ENCODE measurements around the gene MSRB1. TPM values are rescaled to one million over a fixed set of nuclear protein-coding genes. Genes with fewer than 3 reads are reported as not detected.

The MSRB1 gene
- total and polyA plus RNA-seq, 9 of the 15 experiments (the other 6 are each of a cell fraction or from before 2014, with no cell fraction given): 5.4 to 33.7 (median 25.7) TPM

DNA sequence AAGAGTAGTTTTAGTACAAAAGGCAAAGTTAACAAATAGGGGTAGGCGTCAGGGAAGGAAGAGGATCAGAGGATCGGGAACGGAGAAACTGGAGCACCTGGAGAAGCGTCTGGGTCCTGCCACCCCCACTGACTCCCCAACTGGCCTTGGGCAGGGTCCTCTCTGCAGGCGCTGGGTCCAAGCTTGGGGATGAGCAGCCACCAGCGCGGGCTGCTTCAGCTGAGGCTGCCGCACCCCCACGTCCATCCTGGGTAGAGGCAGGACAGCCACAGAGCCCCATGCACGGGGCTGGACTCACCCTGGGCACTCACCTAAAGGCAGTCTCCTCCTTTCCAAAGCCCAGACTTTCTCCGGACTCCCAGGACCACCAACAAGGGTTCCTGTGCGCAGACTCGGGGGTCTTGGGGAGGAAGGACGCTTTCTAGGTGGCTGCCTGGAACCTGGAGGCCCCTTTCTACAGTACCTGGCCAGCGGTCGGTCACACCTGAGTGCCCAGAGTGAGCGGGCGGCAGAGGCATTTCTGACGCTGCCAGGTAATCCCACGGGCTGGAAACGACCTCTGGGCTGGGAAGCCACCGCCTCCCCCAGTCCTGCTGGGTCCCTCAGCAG, 25.8 kb downstream of the MSRB1 start (continued):
- TF ChIP-seq BCLAF1 (IDR thresholded peaks at IDR 0.05; ENCODE audit: borderline replicate concordance in 1 of 2, control insufficient read depth in 1 of 2, low read depth in 2 of 2, low read length in 1 of 2): no peak

DNA sequence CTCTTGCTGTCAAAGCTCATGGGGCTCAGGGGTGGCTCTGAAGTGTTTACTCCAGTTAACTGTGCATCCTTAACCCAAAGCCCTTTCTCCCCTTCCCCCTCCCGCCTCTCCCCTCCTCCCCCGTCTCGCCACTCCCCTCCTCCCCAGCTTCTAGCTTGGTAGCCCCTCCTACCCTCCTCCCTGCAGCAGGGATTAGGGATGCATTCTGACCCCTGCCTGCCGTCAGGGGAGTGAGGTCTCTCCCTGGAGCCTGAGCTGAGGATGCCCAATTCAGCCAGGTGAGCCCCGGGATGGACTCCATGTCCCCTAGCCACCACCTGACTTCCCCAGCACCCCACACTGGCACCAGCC, 26.4 kb downstream of the MSRB1 start:
- H3K9me3 ChIP-seq (replicated peaks; ENCODE audit: control insufficient read depth, insufficient read depth, low read depth, low read length): no peaks in the 10 kb centered on the region
- CTCF ChIA-PET (ENCODE audit: low intra/inter-chr PET ratio): no interaction called here
- in situ Hi-C loops (cut with MboI) (no loop called here), intact Hi-C loops (cut with micrococcal nuclease) (no loop called here)
- H3K4me1 ChIP-seq (replicated peaks in 1 of 2; ENCODE audit: control insufficient read depth in 2 of 2, insufficient read depth in 2 of 2, low read length in 2 of 2): peaks cover 6 to 71% of the 10 kb centered on the region in 2 experiments; a peak in 4 of 5 replicates
- no TSS peak for BruUV-seq (replicated peaks)
- FAIRE-seq (no peak), ATAC-seq (no peak), DNase-seq (ENCODE audit: extremely low read depth in 1 of 4, low spot score in 3 of 4) (no peak)
- WGBS (ENCODE audit: insufficient coverage, low coverage, missing lambda C conversion rate): 0% methylated on average over 2 of the region's 5 CpGs
- H4K20me1 ChIP-seq (replicated peaks; ENCODE audit: control insufficient read depth, insufficient read depth, low read length): 0 out of 2 replicates have a peak, but pooled peaks cover 11% of the 10 kb centered on the region
- no peak overlapping the region for H3K4me3 ChIP-seq
- H3K4me2 ChIP-seq (ENCODE audit: insufficient read depth, low read length): no peak overlapping the region
- no peaks in the 10 kb centered on the region for H3K36me3 ChIP-seq (ENCODE audit: control insufficient read depth, insufficient read depth, low read length)
- H2AFZ ChIP-seq (ENCODE audit: low read depth, low read length): no peak overlapping the region
- no peaks in the 10 kb centered on the region for H3K9me1 ChIP-seq (ENCODE audit: control insufficient read depth, insufficient read depth, low read length)
- no peak overlapping the region for H3K9ac ChIP-seq (ENCODE audit: insufficient read depth in 1 of 2, low read depth in 2 of 2, low read length in 2 of 2)
- no peak overlapping the region for H3K27ac ChIP-seq (ENCODE audit: extremely low read depth, low read depth, low read length)
- POLR2A ChIA-PET: interaction anchor here (0.5 to 1.4 kb wide), 4 partner anchors 31 to 343 kb away, joined by 3 to 4 read pairs (median 3); partner anchors contain the start of genes MEIOB and RPS2
- H3K27me3 ChIP-seq (ENCODE audit: control insufficient read depth in 2 of 2, insufficient read depth in 2 of 2, low read length in 2 of 2): peaks cover 22 to 49% of the 10 kb centered on the region in 2 experiments; a peak in 4 of 5 replicates
- H3K79me2 ChIP-seq (ENCODE audit: control insufficient read depth, insufficient read depth, low read length): no peaks in the 10 kb centered on the region
- TF ChIP-seq SMAD4 (CRISPR knock-in tag; conservative IDR thresholded peaks at IDR 0.05) (no peak), CBFA2T3 (IDR thresholded peaks at IDR 0.05) (no peak), E4F1 (CRISPR knock-in tag; IDR thresholded peaks at IDR 0.05; ENCODE audit: borderline replicate concordance) (no peak), NR1H2 (CRISPR knock-in tag; IDR thresholded peaks at IDR 0.05) (no peak), BRD9 (IDR thresholded peaks at IDR 0.05; ENCODE audit: low read depth, partially characterized antibody) (no peak), HMBOX1 (IDR thresholded peaks at IDR 0.05) (no peak), ZNF239 (CRISPR knock-in tag; IDR thresholded peaks at IDR 0.05) (no peak), ASH1L (IDR thresholded peaks at IDR 0.05; ENCODE audit: borderline replicate concordance, low read depth, partially characterized antibody) (no peak)
- TF ChIP-seq, protein P1, sequence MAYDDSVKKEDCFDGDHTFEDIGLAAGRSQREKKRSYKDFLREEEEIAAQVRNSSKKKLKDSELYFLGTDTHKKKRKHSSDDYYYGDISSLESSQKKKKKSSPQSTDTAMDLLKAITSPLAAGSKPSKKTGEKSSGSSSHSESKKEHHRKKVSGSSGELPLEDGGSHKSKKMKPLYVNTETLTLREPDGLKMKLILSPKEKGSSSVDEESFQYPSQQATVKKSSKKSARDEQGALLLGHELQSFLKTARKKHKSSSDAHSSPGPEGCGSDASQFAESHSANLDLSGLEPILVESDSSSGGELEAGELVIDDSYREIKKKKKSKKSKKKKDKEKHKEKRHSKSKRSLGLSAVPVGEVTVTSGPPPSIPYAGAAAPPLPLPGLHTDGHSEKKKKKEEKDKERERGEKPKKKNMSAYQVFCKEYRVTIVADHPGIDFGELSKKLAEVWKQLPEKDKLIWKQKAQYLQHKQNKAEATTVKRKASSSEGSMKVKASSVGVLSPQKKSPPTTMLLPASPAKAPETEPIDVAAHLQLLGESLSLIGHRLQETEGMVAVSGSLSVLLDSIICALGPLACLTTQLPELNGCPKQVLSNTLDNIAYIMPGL (CRISPR knock-in tag; IDR thresholded peaks at IDR 0.05): no peak
